ENCODE data around the gene TRPM5.

Gene TRPM5

DNA sequence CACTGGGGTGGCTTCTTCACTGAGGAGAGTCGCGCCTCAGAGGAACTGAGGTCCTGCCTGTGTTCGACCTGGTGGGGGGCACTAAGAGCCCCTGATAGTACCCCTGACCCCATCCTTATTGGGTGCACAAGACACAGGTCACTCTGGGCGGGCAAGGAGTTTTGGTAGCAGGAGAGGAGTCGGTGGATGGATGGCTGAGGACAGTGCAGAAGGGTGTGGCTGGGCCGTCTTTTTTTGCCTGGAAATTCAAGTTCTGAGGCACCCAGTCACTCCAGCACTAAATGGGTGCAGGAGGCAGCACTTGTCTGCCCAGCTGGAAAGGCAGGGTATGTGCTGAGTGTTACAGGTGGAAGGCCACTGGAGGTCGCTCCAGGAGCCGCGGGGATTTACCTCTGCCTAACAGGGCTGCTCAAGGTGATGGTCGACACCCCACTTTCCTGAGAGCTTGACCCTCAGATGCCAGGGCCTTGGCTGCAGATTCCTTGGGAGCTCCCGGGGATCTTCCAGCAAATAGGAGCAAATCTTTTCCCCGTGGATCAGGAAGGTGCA is 42.8 kb downstream of the TRPM5 start:
- DNase-seq: no peak

DNA sequence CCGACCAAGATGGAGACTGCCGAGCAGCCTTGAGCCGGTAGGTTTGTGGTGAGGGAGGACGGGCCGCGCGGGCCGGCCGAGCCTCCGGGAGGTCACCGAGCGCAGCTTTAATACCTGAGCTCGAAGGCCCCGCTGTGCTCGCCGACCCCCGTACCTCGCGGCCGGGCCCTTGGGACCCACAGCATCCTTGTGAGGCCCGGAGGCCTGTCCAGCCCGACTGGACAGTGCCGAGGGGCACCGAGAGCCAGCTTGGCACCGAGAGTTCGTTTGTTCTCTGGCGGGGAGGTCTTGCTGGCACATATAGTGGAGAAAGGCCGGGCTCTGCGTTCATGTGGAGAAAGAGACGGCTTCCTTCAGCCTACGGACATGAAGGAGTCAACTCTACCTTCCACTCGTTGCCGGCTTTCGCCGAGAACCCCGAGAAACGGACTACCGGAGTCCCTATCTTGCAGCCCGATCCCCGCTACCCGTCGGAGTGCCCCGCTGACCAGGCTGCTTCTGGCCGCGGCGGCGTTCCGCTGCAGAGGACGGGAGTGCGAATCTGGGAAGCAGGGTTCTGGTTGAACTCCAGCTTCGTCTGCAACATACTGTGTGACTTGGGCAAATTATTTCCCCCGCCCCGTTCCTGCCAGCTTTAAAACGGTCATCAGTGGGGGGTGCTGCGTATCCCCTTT is 43.4 kb downstream of the TRPM5 start:
- DNase-seq: no peak

DNA sequence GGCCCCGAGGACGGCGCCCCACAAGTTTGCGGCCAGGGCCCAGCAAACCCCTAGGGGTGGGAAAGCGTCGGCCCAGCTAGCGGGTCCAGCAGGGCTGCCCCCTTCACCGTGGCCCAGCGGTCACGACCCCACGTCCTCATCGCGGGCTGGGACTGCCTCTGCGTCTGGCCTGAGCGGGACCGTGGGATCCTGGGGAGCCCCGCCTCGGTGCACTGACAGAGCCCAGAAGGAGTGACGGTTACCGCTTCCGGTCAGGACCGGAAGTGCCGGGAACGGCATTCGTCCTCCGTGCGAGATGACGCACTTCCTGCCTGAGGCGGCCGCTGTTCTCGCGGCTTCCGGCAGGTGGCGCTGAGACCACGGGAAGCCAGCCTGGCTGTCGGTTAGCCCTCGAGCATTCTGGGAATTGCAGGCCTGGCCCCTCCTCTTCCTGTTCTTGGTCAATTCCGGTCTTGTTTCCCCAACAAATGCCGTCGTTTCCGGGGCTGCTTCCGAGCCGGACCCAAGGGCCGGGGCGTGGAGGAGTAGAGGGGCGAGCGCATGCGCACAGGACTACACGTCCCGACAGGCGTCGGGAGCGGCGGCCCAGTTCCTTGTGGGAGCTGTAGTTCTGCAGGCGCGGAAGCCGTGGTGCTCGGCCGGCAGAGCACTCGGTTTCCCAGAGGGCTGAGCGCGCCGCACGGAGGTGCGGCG is 44.1 kb downstream of the TRPM5 start, which contains the start of gene TSSC4:
Gene TSSC4 (plus strand): TSS at position 682 of the 693 bp plus-strand sequence. CDS start 1,884 bp downstream, outside the sequence.
- peak; percentile 100 for DNase-seq

DNA sequence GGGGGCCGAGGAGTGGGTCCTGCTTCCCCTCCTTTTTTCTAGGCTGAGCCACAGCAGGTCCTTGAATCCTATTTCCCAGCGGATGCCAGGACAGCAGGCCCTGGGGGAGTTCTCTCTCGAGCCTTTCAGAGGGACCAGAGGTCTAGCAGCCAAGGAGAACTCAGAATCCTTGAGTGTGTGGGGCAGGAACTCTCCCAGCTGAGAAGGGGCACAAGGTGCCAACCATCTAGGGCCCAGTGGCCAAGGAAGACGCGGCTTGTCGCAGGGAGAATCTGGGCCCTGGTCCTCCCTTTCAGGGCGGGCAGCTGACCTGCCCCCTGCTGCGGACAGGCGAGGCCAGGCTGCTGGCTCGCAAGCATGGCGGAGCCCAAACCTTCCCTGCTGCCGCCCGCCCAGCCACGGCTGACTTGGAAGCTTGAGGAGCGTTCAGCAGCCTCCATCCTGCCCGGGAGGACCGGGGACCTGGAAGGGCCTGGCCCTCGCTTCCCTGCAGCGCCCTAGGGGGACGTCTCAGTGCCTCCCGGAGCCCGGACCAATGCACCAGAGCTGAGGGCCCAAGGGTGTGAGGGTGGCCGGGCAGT is 44.7 kb downstream of the TRPM5 start:
- no peak for DNase-seq

DNA sequence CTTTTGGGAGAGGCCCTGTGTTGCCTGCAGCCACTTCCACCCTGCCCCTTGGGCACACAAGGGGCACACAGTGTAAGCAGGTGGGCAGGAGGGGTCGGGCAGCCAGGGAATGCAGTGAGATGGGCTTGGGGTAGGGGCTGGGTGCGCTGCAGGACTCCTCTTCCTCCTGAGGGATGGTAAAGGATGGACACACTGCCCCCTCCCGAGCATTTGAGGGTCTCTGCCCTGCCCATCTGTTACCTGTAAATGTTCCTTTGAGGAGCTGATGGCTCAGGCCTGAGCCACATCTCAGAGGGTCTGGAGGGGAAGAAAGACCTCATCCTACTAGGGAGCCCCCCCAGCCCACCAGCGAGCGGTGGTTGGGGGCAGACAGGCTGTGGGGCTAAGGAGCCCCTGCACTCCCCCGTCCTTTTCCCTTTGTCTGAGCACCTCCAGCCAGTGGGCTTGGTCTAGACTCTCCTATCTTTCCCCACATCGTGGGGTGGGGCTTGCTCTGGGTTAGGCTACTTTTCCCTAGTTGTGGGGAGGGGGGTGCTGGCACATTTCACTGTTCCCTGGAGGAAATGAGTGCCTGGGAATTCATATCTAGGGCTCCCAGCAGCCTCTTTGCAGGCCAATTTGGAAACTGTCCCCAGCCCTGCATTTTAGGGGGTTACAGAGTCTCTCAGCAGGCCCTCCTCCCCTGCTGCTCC is 45.5 kb downstream of the TRPM5 start:
- DNase-seq: no peak

DNA sequence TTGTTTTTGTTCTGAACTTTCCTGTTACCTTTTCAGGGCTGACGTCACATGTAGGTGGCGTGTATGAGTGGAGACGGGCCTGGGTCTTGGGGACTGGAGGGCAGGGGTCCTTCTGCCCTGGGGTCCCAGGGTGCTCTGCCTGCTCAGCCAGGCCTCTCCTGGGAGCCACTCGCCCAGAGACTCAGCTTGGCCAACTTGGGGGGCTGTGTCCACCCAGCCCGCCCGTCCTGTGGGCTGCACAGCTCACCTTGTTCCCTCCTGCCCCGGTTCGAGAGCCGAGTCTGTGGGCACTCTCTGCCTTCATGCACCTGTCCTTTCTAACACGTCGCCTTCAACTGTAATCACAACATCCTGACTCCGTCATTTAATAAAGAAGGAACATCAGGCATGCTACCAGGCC is 47.3 kb downstream of the TRPM5 start:
- DNase-seq: no peak

DNA sequence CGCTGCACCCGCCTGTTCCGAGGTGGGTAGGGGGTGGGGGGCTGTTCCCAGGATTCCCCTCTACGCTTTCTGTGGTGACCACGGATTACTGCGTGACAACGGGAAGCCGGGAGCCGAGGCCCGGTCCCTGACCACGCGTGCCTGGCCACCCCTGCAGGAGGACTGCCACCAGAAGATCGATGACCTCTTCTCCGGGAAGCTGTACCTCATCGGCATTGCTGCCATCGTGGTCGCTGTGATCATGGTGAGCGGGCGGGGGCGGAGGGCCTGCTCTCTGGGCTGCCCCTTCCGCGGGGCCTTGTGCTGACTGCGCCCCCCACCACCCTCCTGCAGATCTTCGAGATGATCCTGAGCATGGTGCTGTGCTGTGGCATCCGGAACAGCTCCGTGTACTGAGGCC is 47.8 kb downstream of the TRPM5 start:
- DNase-seq: no peak

DNA sequence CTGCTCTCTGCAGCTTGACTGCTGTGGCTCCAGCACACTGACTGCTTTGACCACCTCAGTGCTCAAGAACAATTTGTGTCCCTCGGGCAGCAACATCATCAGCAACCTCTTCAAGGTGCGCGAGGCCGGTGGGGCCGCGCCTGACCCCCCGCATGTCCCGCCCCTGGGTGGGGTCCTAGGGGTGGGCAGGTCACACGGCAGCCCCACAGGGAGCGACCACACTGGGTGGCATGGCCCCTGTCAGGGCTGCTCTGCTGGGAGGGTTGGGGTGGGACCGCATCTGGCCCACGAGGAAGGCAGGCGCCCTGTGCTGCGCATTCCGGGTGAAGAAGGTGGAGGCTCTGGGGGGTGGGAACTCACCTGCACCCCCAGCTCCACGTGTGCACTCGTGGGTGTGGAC is 48.5 kb downstream of the TRPM5 start:
- no peak for DNase-seq

DNA sequence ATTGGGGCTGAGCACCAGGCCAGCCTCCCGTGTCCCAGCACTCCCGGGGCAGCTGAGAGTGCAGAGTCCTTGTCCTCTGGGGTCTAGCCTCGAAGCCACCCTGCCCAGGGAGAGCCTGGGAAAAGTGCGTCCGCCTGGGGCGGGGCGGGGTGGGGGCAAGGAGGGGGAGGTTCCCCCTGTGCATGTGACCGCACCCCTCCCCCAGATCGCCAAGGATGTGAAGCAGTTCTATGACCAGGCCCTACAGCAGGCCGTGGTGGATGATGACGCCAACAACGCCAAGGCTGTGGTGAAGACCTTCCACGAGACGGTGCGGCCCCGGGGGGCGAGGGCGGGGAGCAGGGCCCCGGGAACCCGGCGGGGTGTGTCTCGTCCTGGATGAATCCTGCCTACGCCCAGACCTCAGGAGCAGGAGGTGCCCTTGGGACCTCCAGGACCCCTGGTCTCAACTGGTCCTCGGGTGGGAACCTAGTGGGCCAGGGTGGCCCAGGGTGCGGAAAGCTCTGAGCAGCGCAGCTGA is 49.0 kb downstream of the TRPM5 start:
- no peak for DNase-seq

DNA sequence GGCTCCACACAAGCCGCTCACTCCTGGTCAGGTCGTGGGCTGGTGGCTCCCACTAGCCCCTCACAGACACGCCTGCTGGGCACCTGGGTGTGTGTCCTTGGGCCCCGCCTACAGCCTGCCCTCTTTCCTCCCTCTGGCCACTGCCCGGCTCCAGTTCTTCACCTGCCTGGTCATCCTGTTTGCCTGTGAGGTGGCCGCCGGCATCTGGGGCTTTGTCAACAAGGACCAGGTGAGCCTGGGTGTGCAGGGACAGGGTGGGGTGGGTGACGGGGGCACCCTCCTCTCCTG is 49.6 kb downstream of the TRPM5 start:
- DNase-seq: no peak

Data from CD4-positive, alpha-beta T cell treated with Interleukin-21 for 1 hour (primary cell).